ENCODE results near the gene NPSR1. TPM values are rescaled to one million over a fixed set of nuclear protein-coding genes. Genes with fewer than 3 reads are reported as not detected.

The NPSR1 gene
- total RNA-seq, 4 donors from 2014 or later = not detected

GRCh38 chr7:34776748-34777358 lies 118.8 kb downstream of the NPSR1 start:
- no peak overlapping the region for H3K27ac ChIP-seq
- H3K36me3 ChIP-seq = no peaks in the 10 kb centered on the region
- H3K27me3 ChIP-seq = no peaks in the 10 kb centered on the region
- in situ Hi-C loops (cut with MboI; ENCODE audit: low sequenced_read_pairs in 4 of 4) (no loop called here), intact Hi-C loops (cut with DNase I; ENCODE audit: low total_unique reads) (no loop called here)
- H3K4me1 ChIP-seq = no peaks in the 10 kb centered on the region
- ATAC-seq (no peak), DNase-seq (no peak)
- TF ChIP-seq POLR2A (IDR thresholded peaks at IDR 0.05) (no peak), CTCF (IDR thresholded peaks at IDR 0.05 in 4 of 5, conservative IDR thresholded peaks at IDR 0.05 in 1 of 5) (no peak)
- no peak overlapping the region for H3K4me3 ChIP-seq
- no peaks in the 10 kb centered on the region for H3K9me3 ChIP-seq

- Histone ChIP-seq H3K36me3 (no peaks in the 10 kb centered on the region), H3K4me1 (no peaks in the 10 kb centered on the region), H3K27me3 (no peaks in the 10 kb centered on the region), H3K4me3 (no peak overlapping the region), H3K9me3 (peaks cover 0 to 6% (median 0%) of the 10 kb centered on the region in 3 donors), H3K27ac (no peak overlapping the region)
- no peak for DNase-seq
- ATAC-seq = no peak
- in situ Hi-C loops (cut with MboI; ENCODE audit: low sequenced_read_pairs in 4 of 4) (no loop called here), intact Hi-C loops (cut with DNase I; ENCODE audit: low total_unique reads) (no loop called here)
- TF ChIP-seq POLR2A (IDR thresholded peaks at IDR 0.05) (no peak), CTCF (IDR thresholded peaks at IDR 0.05 in 4 of 5, conservative IDR thresholded peaks at IDR 0.05 in 1 of 5) (no peak)
Observed at GRCh38 chr7:34780546-34780945, 122.5 kb downstream of the NPSR1 start.

GRCh38 chr7:34787586-34787985 lies 129.6 kb downstream of the NPSR1 start:
- in situ Hi-C loops (cut with MboI; ENCODE audit: low sequenced_read_pairs in 4 of 4) (no loop called here), intact Hi-C loops (cut with DNase I; ENCODE audit: low total_unique reads) (no loop called here)
- DNase-seq (no peak), ATAC-seq (no peak)
- Histone ChIP-seq H3K27ac (no peak overlapping the region), H3K27me3 (no peaks in the 10 kb centered on the region), H3K36me3 (no peaks in the 10 kb centered on the region), H3K4me3 (no peak overlapping the region), H3K9me3 (no peaks in the 10 kb centered on the region), H3K4me1 (no peaks in the 10 kb centered on the region)
- TF ChIP-seq POLR2A (IDR thresholded peaks at IDR 0.05) (no peak), CTCF (IDR thresholded peaks at IDR 0.05 in 4 of 5, conservative IDR thresholded peaks at IDR 0.05 in 1 of 5) (no peak)

GRCh38 chr7:34806831-34807230 lies 148.8 kb downstream of the NPSR1 start:
- no peak for DNase-seq
- in situ Hi-C loops (cut with MboI; ENCODE audit: low sequenced_read_pairs in 4 of 4) (no loop called here), intact Hi-C loops (cut with DNase I; ENCODE audit: low total_unique reads) (no loop called here)
- H3K4me1 ChIP-seq = no peaks in the 10 kb centered on the region
- H3K9me3 ChIP-seq = no peaks in the 10 kb centered on the region
- no peak for ATAC-seq
- H3K27me3 ChIP-seq = no peaks in the 10 kb centered on the region
- TF ChIP-seq CTCF (IDR thresholded peaks at IDR 0.05 in 4 of 5, conservative IDR thresholded peaks at IDR 0.05 in 1 of 5) = no peak
- no peak for TF ChIP-seq POLR2A (IDR thresholded peaks at IDR 0.05)
- H3K36me3 ChIP-seq = no peaks in the 10 kb centered on the region
- H3K4me3 ChIP-seq = no peak overlapping the region
- no peak overlapping the region for H3K27ac ChIP-seq
